Stimulated activated CD4-positive, alpha-beta T cell treated with anti-CD3 and anti-CD28 coated beads, Interleukin-1b, Interleukin-23, amount 100 ng/mL, for 4 hours (primary cell): ENCODE data around the gene ROR1.
"Not testable (repeated sequence)": the region's sequence is repeated elsewhere in the genome, so short reads cannot be mapped to it uniquely, and the experiment has no call there.

ENCODE experiments used
- DNase-seq, 2 donors: peaks; one replicate each; pipeline ENCODE4 v3.0.0-alpha.2; 2020; ENCODE audit warnings: low read depth in 2 of 2

ROR1 gene

DNA sequence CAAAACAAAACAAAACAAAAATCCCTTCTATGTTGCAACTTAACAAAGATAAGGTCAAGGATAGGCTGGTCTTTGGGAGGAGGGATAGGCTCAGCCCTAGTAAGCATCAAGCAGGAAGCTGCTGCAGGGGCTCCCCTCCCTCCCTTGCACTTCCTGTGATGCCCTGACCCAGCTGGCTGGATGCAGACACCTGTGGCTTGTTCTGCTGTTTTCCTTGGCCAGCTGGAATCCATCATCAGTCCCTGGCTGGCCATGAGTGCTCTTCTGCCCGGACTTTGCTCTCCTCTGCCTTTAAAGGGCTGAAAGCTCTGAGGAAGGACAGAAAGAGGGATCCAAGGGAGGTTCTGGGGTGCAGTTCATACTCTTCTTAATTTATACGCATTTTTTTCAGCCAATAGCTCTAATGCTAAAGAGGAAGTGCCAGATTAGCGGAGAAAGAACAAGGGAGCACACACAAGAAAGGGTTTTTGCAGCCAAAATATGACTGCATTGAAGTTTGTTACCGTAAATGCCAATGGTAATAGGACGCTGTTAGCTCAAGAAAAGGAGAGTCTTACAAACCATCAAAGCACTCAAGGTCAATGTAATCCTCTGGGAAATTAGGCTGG is 409.7 kb downstream of the ROR1 start:
- no peak for DNase-seq

DNA sequence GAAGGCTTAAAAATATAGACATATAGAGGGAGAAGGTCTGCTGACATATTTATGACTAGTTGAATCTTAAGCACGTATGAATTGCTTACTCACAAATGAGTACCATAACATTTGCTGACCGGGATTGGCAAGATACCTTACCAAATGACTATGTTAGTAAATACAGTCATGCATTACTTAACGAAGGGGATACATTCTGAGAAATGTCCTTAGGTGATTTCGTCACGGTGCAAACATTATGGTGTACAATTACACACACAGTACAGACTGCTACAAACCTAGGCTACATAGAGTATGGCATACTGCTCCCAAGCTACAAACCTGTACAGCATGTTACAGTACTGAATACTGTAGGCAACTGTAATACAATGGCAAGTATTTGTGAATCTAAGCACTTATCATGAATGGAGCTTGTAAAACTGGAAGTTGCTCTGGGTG is 410.2 kb downstream of the ROR1 start:
- no peak for DNase-seq

DNA sequence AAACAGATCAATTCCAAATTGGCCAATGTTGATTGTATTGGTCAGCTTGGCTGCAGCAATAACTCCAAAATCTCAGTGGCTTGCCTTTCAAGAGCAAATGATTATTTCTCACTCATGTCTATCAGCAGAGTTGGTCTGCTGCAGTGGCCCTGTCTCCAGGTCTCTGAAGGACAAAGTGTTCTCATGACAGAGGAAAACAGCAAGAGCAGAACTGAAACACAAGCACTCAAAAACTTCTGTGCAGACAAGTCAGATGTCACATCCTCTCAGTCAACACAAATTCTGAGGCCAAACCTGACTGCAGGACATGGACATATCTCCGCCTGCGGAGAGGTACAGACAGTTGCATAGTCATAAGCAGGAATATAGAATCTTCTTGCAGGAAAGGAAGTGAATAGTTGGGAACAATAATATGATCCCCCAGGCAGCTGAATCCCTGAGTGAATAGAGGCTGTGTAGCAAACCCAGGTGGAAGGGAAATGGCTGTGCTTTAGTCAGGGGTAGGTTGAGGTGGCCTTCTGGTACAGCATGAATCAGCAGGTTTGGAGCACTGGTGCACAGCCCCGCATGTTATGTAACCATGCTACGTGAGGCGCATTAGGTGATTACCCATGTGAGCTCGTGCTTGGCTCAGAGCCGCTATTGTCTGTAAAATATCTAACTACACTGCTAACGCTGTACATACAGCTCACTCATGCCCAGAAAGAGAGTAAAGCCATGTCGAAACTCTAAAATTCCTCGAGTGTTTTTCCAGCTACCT is 412.5 kb downstream of the ROR1 start:
- DNase-seq: no peak

DNA sequence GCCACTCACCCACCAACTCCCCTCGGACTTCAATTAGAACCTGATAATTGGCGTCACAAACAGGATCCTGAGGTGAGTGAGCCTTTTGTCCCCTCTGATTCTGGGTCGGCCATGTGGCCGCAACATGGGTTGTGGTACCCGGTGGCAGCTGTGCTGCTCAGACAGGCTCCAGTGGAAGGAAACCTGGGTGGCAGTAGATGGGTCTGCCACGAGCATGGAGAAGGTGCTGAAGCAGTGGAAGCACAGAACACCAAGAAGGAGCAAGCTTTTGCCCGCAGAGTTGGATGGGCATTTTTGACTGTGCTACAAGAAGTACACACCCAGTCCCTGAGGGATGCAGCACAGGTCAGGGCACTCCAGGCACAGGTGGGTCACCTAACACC is 413.1 kb downstream of the ROR1 start:
- no peak for DNase-seq

DNA sequence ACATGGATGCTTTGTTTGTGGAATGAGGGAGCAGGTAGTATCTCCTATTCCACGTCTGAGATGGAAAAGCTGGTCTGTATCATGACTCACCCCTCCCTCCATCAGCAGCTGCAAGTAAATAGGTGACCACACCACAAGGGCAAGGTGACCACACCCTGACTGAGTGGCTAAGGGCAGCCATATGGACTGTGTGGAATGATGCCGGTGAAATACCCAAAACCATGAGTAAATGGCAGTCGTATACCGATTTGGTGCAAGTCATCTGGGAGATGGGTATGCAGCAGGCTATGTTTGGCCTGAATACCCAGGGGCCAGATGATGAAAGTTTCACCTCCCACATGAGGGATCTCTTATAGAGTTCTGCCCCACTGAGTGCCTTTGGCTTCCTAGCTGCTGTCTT is 413.8 kb downstream of the ROR1 start:
- no peak for DNase-seq

DNA sequence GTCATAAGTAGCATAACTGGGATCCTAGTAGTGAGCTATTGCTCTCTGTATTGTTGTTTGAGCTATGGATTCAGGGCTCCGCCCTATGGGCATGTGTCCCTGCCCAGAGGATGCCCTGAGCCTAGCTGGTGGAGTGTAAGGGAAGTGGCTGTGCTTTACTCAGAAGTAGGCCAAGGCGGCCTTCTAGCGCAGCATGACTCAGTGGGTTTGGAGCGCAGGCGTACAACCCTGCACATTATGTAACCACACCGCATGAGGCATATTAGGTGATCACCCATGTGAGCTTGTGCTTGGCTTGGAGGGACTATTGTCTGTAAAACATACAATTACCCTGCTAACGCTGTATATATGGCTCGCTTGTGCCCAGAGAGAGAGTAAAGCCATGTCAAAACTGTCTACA is 418.5 kb downstream of the ROR1 start:
- no peak for DNase-seq

DNA sequence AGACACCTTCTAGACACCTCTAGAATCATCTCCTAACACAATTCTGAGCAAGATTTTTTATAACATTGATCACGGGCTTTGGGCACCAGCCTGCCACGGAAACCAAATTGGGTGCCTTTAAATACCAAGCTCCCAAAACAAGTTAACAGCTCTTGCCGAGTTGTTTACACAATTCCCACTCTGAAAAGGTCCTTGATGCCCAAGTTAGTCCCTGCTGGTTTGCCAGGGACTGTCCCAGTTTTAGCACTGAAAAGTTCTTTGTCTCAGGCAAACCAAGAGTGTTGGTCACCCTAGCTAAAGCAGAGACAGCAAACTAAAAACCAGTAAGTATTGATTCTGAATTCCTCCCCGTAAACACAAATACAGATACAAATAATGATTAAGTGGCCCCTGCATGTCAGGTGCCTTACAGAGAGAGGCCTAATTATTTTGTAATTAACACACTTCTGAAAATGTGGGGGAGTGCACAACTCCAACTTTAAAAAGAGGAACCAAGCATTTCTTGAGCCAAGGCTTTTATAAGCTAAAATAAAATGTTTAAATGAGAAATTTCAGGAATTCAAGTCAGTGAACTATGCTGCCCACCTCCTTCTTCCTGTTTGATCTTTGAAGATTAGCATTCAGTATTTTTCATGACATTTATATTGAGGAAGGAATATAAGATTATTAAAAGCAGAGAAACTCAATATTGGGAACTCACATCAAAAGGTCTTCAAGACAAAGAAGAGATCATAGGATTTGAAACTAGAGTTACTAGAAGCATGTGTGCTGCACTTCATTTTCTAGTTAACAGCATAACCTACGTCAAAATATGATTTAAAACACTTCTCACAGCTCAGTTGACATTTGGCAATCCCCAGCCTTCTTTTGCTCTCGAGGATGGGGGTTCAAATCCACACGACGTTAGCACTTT is 420.6 kb downstream of the ROR1 start:
- DNase-seq: no peak

- DNase-seq: no peak
Measured at GRCh38 chr1:64195081-64195395, 421.2 kb downstream of the ROR1 start.

DNA sequence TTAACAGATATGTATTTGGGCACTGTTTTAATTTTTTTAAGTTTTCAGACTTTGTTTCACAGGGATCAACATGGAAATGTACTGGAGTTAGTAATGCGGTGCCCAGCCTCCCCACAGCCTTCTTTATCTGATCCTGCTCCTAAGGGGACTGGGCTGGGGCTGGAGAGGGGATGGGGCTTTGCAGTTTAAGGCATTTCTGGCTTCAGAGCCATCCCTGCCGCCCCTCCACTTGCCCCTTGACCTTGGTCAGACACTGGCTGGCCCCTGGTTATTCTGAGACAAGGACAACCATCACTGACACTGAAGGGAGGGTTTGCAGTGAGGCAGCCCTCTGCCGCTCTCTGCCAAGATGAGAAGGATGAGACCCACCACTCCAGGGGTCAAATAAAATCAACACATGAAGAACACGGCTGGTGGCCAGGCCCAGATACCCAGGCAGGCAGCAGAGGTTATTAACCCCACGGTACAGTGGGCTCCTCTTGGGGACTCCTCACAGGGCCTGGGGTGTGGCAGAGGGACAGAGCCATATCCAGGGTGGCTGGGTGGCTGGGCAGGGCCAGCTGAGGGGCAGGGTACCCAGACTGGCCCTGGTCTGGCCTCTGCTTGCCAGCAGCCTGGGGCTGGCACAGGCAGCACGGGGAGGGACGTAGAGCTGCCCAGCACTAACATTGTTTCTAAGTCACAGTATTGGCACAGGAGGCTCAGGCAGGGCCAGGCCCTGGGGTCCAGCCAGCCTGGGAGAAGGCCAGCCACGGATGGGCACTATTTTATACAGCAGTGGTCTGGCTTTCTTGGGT is 422.5 kb downstream of the ROR1 start:
- no peak for DNase-seq

DNA sequence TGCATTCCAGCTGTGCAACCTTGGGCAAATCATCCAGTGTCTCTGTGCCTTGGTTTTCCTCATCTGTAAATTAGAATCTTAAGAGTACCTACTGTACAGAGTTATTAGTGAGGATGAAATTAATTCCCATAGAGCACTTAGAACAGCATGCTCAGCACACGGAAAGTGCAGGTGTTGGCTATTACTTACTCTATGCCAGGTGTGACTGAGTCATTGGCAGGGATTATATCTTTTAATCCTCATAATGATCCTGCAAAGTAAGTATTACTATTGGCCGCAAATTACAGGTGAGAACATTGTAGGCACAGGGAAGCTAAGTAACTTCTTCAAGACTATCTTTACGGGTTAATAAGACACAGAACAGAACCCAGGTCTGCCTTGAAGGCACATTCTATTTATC is 423.3 kb downstream of the ROR1 start:
- no peak for DNase-seq

- no peak for DNase-seq
Measured at GRCh38 chr1:64199154-64199553, 425.3 kb downstream of the ROR1 start.

GRCh38 chr1:64200064-64200463 is 426.2 kb downstream of the ROR1 start:
- DNase-seq: no peak

DNA sequence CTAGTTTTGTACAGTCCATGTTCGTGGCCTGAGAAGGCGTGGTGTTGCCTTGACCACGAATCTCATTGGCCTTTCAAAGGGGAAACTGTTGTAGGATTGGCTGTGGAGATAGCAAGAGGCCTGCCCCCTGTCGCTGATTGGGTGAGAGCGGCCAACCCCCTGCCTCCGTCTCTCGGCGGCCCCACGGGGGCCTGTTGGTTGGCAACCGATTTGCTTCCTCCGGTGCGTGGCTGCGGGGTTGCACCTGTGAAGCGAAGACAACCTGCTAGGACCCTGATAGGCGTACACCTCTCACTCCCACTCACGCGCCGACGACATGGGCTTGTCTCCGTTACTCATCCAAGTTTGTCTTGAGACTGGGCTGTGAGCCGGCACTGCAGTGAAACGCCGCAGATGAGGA is 429.6 kb downstream of the ROR1 start, which contains the start of gene UBE2U:
Gene UBE2U, plus strand, starts transcription at position 204 of the 400 bp plus-strand sequence. CDS start 428 bp downstream, outside the sequence.
- no peak for DNase-seq

DNA sequence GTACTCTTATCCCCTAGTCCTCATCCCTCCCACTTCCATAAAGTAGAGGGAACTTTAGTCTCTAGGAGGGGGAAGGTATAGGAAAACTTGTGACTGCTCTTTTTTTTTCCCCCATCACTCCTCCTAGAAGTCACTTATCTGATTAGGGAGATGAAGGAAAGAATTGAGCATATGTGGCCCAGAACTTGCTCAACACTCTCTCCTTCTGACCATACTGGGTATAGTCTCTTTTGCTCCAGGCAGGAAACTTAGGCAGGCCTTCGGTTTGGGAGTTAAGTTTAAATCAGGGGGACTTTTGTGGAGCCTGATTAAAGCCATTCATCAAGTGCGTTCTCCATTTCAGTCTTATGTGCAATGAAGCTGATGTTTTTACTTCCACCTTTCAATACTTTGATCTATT is 435.4 kb downstream of the ROR1 start:
- DNase-seq: no peak

DNA sequence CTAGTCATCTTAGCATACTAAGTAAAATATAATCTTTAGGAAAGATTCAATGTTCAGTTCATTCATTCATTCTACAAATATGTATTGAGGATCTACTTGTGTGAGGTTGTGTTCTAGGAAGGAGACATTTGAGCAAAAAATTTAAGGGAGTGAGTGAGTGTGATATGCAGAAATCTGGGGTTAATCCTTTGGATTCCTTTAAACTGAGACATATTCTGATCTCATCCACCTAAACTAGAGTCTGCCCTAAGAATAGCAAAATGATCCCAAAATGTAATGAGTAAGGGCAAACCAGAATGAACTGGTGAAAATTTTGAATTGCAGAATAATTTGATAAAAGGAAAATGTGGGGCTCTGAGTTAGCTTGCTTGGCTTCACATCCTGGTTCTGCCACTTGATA is 438.2 kb downstream of the ROR1 start:
- DNase-seq: no peak

- no peak for DNase-seq
Measured at GRCh38 chr1:64215576-64215975, 441.8 kb downstream of the ROR1 start.

GRCh38 chr1:64220241-64220640 is 446.4 kb downstream of the ROR1 start:
- no peak for DNase-seq

DNA sequence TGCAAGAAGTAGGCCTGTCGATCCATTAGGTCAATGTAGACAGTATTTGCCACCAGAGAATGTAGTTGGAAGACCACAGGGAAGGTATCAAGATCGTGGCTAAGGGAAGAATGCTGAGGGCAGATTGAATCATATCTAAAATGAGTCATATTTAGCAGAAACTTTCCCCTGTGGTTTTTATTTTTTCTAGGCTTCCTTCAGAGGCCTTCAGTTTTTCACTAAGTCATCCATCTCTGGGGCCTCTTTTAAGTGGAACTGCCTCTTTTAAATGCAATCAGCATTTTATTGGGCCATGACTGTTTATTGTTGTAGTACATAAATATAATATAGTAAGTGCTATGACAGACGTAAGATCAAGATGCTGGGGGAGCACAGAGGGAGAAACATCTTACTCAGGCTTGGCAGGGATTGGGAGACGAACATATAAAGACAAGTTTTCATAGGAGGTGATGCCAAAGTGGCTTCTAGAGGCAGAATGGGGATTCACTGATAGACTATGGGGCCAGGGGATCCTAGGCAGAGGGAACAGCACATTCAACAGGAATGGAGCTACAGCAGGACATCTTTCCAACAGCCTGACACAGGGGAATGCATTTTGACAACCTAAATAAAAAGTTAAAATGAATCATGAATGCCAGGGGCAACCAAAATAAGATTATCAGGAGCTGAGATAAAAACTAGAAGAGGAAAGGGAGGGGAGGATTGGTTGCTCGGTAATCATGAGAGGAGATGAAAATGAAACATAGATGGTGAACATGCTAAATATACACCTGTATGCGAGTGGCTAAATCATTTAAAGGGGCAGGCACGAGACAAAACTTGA is 449.7 kb downstream of the ROR1 start:
- no peak for DNase-seq

DNA sequence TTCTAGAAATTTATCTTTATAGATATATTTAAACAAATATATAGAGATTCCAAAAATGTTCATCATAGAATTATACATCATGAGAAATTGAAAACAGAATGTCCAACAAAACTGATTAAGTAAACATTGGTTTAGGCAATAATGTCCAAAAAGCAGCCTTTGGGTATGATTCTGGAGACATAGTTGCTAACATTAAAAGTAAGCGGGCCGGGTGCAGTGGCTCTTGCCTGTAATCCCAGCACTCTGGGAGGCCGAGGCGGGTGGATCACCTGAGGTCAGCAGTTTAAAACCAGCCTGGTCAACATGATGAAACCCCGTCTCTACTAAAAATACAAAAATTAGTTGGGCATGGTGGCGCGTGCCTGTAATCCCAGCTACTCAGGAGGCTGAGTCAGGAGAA is 450.4 kb downstream of the ROR1 start:
- not testable (repeated sequence) for DNase-seq

- DNase-seq: no peak
Measured at GRCh38 chr1:64228167-64228957, 454.5 kb downstream of the ROR1 start.
